ENCODE measurements around the gene ACTR3C.
"Not testable (repeated sequence)": the region's sequence is repeated elsewhere in the genome, so short reads cannot be mapped to it uniquely, and the experiment has no call there.

- TF ChIP-seq POLR2A (IDR thresholded peaks at IDR 0.05), result not testable (repeated sequence)
- TF ChIP-seq, protein P1, sequence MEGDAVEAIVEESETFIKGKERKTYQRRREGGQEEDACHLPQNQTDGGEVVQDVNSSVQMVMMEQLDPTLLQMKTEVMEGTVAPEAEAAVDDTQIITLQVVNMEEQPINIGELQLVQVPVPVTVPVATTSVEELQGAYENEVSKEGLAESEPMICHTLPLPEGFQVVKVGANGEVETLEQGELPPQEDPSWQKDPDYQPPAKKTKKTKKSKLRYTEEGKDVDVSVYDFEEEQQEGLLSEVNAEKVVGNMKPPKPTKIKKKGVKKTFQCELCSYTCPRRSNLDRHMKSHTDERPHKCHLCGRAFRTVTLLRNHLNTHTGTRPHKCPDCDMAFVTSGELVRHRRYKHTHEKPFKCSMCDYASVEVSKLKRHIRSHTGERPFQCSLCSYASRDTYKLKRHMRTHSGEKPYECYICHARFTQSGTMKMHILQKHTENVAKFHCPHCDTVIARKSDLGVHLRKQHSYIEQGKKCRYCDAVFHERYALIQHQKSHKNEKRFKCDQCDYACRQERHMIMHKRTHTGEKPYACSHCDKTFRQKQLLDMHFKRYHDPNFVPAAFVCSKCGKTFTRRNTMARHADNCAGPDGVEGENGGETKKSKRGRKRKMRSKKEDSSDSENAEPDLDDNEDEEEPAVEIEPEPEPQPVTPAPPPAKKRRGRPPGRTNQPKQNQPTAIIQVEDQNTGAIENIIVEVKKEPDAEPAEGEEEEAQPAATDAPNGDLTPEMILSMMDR (IDR thresholded peaks at IDR 0.05), result not testable (repeated sequence)
Measured at GRCh38 chr7:150220673-150221181, 102.6 kb downstream of the ACTR3C start.
